ENCODE data around the gene ROM1.

The ROM1 gene

GRCh38 chr11:62605467-62605866, 7.6 kb upstream of the ROM1 start:
- TF ChIP-seq GABPA (IDR thresholded peaks at IDR 0.05; ENCODE audit: low read depth), result no peak
- TF ChIP-seq REST (IDR thresholded peaks at IDR 0.05; ENCODE audit: insufficient replicate concordance, low read depth), result no peak
- no peak for TF ChIP-seq CTCF (IDR thresholded peaks at IDR 0.05; ENCODE audit: insufficient read depth, low read length)
- TF ChIP-seq POLR2AphosphoS5 (IDR thresholded peaks at IDR 0.05; ENCODE audit: low read depth), result no peak
- TF ChIP-seq SPI1 (IDR thresholded peaks at IDR 0.05; ENCODE audit: borderline replicate concordance, low read depth), result no peak
- no peaks in the 10 kb centered on the region for H3K27me3 ChIP-seq (ENCODE audit: insufficient read depth, poor library complexity, severe bottlenecking)
- H3K27ac ChIP-seq (replicated peaks), result no peak overlapping the region
- H3K4me3 ChIP-seq (replicated peaks; ENCODE audit: insufficient read depth, low read length), result no peak overlapping the region
- DNase-seq (ENCODE audit: low read depth in 1 of 2, low spot score in 1 of 2), result no peak

GRCh38 chr11:62605902-62606301, 7.2 kb upstream of the ROM1 start:
- no peaks in the 10 kb centered on the region for H3K27me3 ChIP-seq (ENCODE audit: insufficient read depth, poor library complexity, severe bottlenecking)

GRCh38 chr11:62607714-62608113, 5.3 kb upstream of the ROM1 start:
- no peak overlapping the region for H3K4me3 ChIP-seq (replicated peaks; ENCODE audit: insufficient read depth, low read length)
- no peak overlapping the region for H3K27ac ChIP-seq (replicated peaks)
- no peaks in the 10 kb centered on the region for H3K27me3 ChIP-seq (ENCODE audit: insufficient read depth, poor library complexity, severe bottlenecking)
- TF ChIP-seq POLR2AphosphoS5 (IDR thresholded peaks at IDR 0.05; ENCODE audit: low read depth), result no peak
- no peak for TF ChIP-seq CTCF (IDR thresholded peaks at IDR 0.05; ENCODE audit: insufficient read depth, low read length)
- no peak for TF ChIP-seq REST (IDR thresholded peaks at IDR 0.05; ENCODE audit: insufficient replicate concordance, low read depth)
- TF ChIP-seq GABPA (IDR thresholded peaks at IDR 0.05; ENCODE audit: low read depth), result no peak
- no peak for TF ChIP-seq SPI1 (IDR thresholded peaks at IDR 0.05; ENCODE audit: borderline replicate concordance, low read depth)
- no peak for DNase-seq (ENCODE audit: low read depth in 1 of 2, low spot score in 1 of 2)

More at GRCh38 chr11:62605902-62606301, 7.2 kb upstream of the ROM1 start:
- no peak for DNase-seq (ENCODE audit: low read depth in 1 of 2, low spot score in 1 of 2)
- Histone ChIP-seq H3K4me3 (replicated peaks; ENCODE audit: insufficient read depth, low read length) (no peak overlapping the region), H3K27ac (replicated peaks) (no peak overlapping the region)
- TF ChIP-seq POLR2AphosphoS5 (IDR thresholded peaks at IDR 0.05; ENCODE audit: low read depth) (no peak), SPI1 (IDR thresholded peaks at IDR 0.05; ENCODE audit: borderline replicate concordance, low read depth) (no peak), CTCF (IDR thresholded peaks at IDR 0.05; ENCODE audit: insufficient read depth, low read length) (no peak), GABPA (IDR thresholded peaks at IDR 0.05; ENCODE audit: low read depth) (no peak)

GRCh38 chr11:62608776-62609175, 4.3 kb upstream of the ROM1 start:
- Histone ChIP-seq H3K27me3 (ENCODE audit: insufficient read depth, poor library complexity, severe bottlenecking) (no peaks in the 10 kb centered on the region), H3K4me3 (replicated peaks; ENCODE audit: insufficient read depth, low read length) (no peak overlapping the region), H3K27ac (replicated peaks) (no peak overlapping the region)
- DNase-seq (ENCODE audit: low read depth in 1 of 2, low spot score in 1 of 2), result no peak
- TF ChIP-seq GABPA (IDR thresholded peaks at IDR 0.05; ENCODE audit: low read depth) (no peak), SPI1 (IDR thresholded peaks at IDR 0.05; ENCODE audit: borderline replicate concordance, low read depth) (no peak), POLR2AphosphoS5 (IDR thresholded peaks at IDR 0.05; ENCODE audit: low read depth) (no peak), REST (IDR thresholded peaks at IDR 0.05; ENCODE audit: insufficient replicate concordance, low read depth) (no peak), CTCF (IDR thresholded peaks at IDR 0.05; ENCODE audit: insufficient read depth, low read length) (no peak)

Measured in HL-60 (cell line).